IMR-90 (cell line): ENCODE measurements around the gene SLC12A6. TPM values are rescaled to one million over a fixed set of nuclear protein-coding genes. Genes with fewer than 3 reads are reported as not detected.

Source experiments
- ATAC-seq: fragments of 200-7000 bp; cut with Tn5 transposase; 2 replicates; pipeline ENCODE4 v1.9.1; 2020; ENCODE audit warnings: low read depth, mild to moderate bottlenecking, moderate library complexity
- BruUV-seq: library from RNA; stranded (reverse); fragments of 400-500 nt; replicated peaks from 2 replicates; lab custom pipeline; 2021; lab: Mats Ljungman, UMichigan
- CTCF ChIA-PET: fragments of 300-600 bp; formaldehyde crosslinking; extraction: SDS; loops from one replicate; lab custom pipeline; 2021; ENCODE audit warnings: antibody characterized with exemption; lab: Yijun Ruan, JAX
- POLR2A ChIA-PET: fragments of 300-600 bp; sonication (Branson Sonifier 250); formaldehyde crosslinking; loops from one replicate; lab custom pipeline; 2022; ENCODE audit warnings: antibody characterized with exemption; ENCODE audit not compliant: unreplicated experiment; lab: Charles Lee
- DNase-seq: peaks from one replicate; pipeline ENCODE4 v3.0.0; 2013
- H2AFZ ChIP-seq: replicated peaks from 2 replicates; pipeline ENCODE3; 2013; ENCODE audit warnings: low read length, mild to moderate bottlenecking; ENCODE audit not compliant: poor library complexity
- H2AK5ac ChIP-seq: 2 replicates; pipeline ENCODE4 v1.6.1; 2013; ENCODE audit warnings: low read depth, low read length, inconsistent platforms
- H2AK9ac ChIP-seq: replicated peaks from 2 replicates; pipeline ENCODE3; 2013; ENCODE audit warnings: mild to moderate bottlenecking, low read depth, low read length, moderate library complexity; ENCODE audit not compliant: poor library complexity
- H2BK120ac ChIP-seq: 2 replicates; pipeline ENCODE4 v1.6.1; 2013; ENCODE audit warnings: low read depth, low read length, inconsistent platforms
- H2BK15ac ChIP-seq: 3 replicates; pipeline ENCODE4 v1.6.1; 2013; ENCODE audit warnings: low read depth, low read length, inconsistent platforms
- H2BK20ac ChIP-seq: 2 replicates; pipeline ENCODE4 v1.6.1; 2013; ENCODE audit warnings: low read depth, mild to moderate bottlenecking, inconsistent platforms, low read length, moderate library complexity
- H2BK5ac ChIP-seq: 2 replicates; pipeline ENCODE4 v1.6.1; 2013; ENCODE audit warnings: mild to moderate bottlenecking, low read depth, low read length, inconsistent platforms; ENCODE audit not compliant: poor library complexity, severe bottlenecking
- H3K14ac ChIP-seq: replicated peaks from 2 replicates; pipeline ENCODE4 v1.6.1; 2013; ENCODE audit warnings: low read depth, low read length, inconsistent platforms
- H3K18ac ChIP-seq: 2 replicates; pipeline ENCODE4 v1.6.1; 2013; ENCODE audit warnings: low read depth, low read length, control low read depth
- H3K23ac ChIP-seq: 2 replicates; pipeline ENCODE4 v1.6.1; 2013; ENCODE audit warnings: low read depth, low read length, inconsistent platforms
- H3K27ac ChIP-seq: 2 replicates; pipeline ENCODE4 v1.5.1; 2013; ENCODE audit warnings: mild to moderate bottlenecking, control low read depth, low read length; ENCODE audit not compliant: insufficient read depth
- H3K27me3 ChIP-seq: 2 replicates; pipeline ENCODE4 v1.6.1; 2013; ENCODE audit warnings: low read length; ENCODE audit not compliant: control insufficient read depth, insufficient read depth
- H3K36me3 ChIP-seq: 2 replicates; pipeline ENCODE4 v1.6.1; 2013; ENCODE audit warnings: low read length, mixed read lengths; ENCODE audit not compliant: control insufficient read depth, insufficient read depth
- H3K4ac ChIP-seq: 2 replicates; pipeline ENCODE4 v1.6.1; 2013; ENCODE audit warnings: low read depth, low read length, inconsistent platforms
- H3K4me1 ChIP-seq: 2 replicates; pipeline ENCODE4 v1.6.1; 2013; ENCODE audit warnings: low read length, mixed read lengths; ENCODE audit not compliant: control insufficient read depth, insufficient read depth
- H3K4me2 ChIP-seq: 2 replicates; pipeline ENCODE4 v1.6.1; 2013; ENCODE audit warnings: low read depth, mild to moderate bottlenecking, control low read depth, low read length, moderate library complexity
- H3K4me3 ChIP-seq: 2 replicates; pipeline ENCODE4 v1.5.1; 2013; ENCODE audit warnings: low read depth, mild to moderate bottlenecking, control low read depth, low read length, moderate library complexity; ENCODE audit not compliant: insufficient read depth
- H3K56ac ChIP-seq: 2 replicates; pipeline ENCODE4 v1.6.1; 2013; ENCODE audit warnings: low read length, inconsistent platforms; ENCODE audit not compliant: insufficient read depth; ENCODE audit errors: extremely low read depth
- H3K79me1 ChIP-seq, 2 experiments: 2 replicates each; pipeline ENCODE4 v1.6.1; 2013; ENCODE audit warnings: low read length in 2 of 2, inconsistent platforms in 1 of 2, low read depth in 1 of 2
- H3K9ac ChIP-seq: 2 replicates; pipeline ENCODE4 v1.6.1; 2013; ENCODE audit warnings: low read depth, low read length, control low read depth
- H3K9me1 ChIP-seq: 2 replicates; pipeline ENCODE4 v1.6.1; 2013; ENCODE audit warnings: low read length, inconsistent platforms; ENCODE audit not compliant: insufficient read depth
- H3K9me3 ChIP-seq: 2 replicates; pipeline ENCODE4 v1.6.1; 2013; ENCODE audit warnings: low read length; ENCODE audit not compliant: control insufficient read depth, insufficient read depth
- H4K20me1 ChIP-seq: 2 replicates; pipeline ENCODE4 v1.6.1; 2013; ENCODE audit warnings: low read length, inconsistent platforms; ENCODE audit not compliant: insufficient read depth
- H4K5ac ChIP-seq: 2 replicates; pipeline ENCODE4 v1.6.1; 2013; ENCODE audit warnings: mild to moderate bottlenecking, low read depth, low read length, control low read depth
- H4K8ac ChIP-seq, 2 experiments: 2 replicates each; pipeline ENCODE4 v1.6.1; 2013; ENCODE audit warnings: low read depth in 2 of 2, low read length in 2 of 2, control low read depth in 1 of 2, inconsistent platforms in 1 of 2
- H4K91ac ChIP-seq: 2 replicates; pipeline ENCODE4 v1.6.1; 2013; ENCODE audit warnings: low read depth, low read length, inconsistent platforms; ENCODE audit not compliant: insufficient read depth
- BHLHE40 ChIP-seq: fragments of 150-350 bp; IDR thresholded peaks from 2 replicates; pipeline ENCODE4 v1.6.1; 2016; ENCODE audit warnings: mild to moderate bottlenecking, low read depth, low read length
- CEBPB ChIP-seq: IDR thresholded peaks from 2 replicates; pipeline ENCODE4 v1.6.1; 2012; ENCODE audit warnings: low read depth, low read length, improper control_type of control experiment
- CHD1 ChIP-seq: IDR thresholded peaks from 2 replicates; pipeline ENCODE4 v1.6.1; 2012; ENCODE audit warnings: low read depth, low read length, improper control_type of control experiment
- CTCF ChIP-seq: conservative IDR thresholded peaks from 2 replicates; pipeline ENCODE4 v1.5.1; 2012; ENCODE audit warnings: mild to moderate bottlenecking, low read depth, low read length, improper control_type of control experiment
- ELK1 ChIP-seq: fragments of 150-350 bp; IDR thresholded peaks from 2 replicates; pipeline ENCODE4 v1.6.1; 2016; ENCODE audit warnings: low read depth, mild to moderate bottlenecking, low read length, moderate library complexity, borderline replicate concordance
- FOS ChIP-seq: fragments of 150-350 bp; IDR thresholded peaks from 2 replicates; pipeline ENCODE4 v1.6.1; 2016; ENCODE audit warnings: low read depth, low read length
- MAFK ChIP-seq: IDR thresholded peaks from 2 replicates; pipeline ENCODE4 v1.6.1; 2012; ENCODE audit warnings: low read depth, low read length, improper control_type of control experiment
- MAZ ChIP-seq: IDR thresholded peaks from 2 replicates; pipeline ENCODE4 v1.6.1; 2012; ENCODE audit warnings: low read depth, mild to moderate bottlenecking, low read length, improper control_type of control experiment, moderate library complexity, borderline replicate concordance
- MXI1 ChIP-seq: IDR thresholded peaks from 2 replicates; pipeline ENCODE4 v1.6.1; 2012; ENCODE audit warnings: low read depth, mild to moderate bottlenecking, low read length, moderate library complexity, borderline replicate concordance
- NFE2L2 ChIP-seq: fragments of 150-350 bp; IDR thresholded peaks from 2 replicates; pipeline ENCODE4 v1.6.1; 2016; ENCODE audit warnings: low read depth, mild to moderate bottlenecking, low read length
- POLR2A ChIP-seq: IDR thresholded peaks from 2 replicates; pipeline ENCODE4 v1.6.1; 2012; ENCODE audit warnings: mild to moderate bottlenecking, low read depth, low read length
- RAD21 ChIP-seq: IDR thresholded peaks from 2 replicates; pipeline ENCODE4 v1.6.1; 2012; ENCODE audit warnings: low read length, improper control_type of control experiment
- RCOR1 ChIP-seq: IDR thresholded peaks from 2 replicates; pipeline ENCODE4 v1.6.1; 2012; ENCODE audit warnings: mild to moderate bottlenecking, low read length, improper control_type of control experiment; ENCODE audit not compliant: insufficient replicate concordance
- RFX5 ChIP-seq: IDR thresholded peaks from 2 replicates; pipeline ENCODE4 v1.8.0; 2012; ENCODE audit warnings: low read depth, mild to moderate bottlenecking, low read length, moderate library complexity
- SMC3 ChIP-seq: fragments of 150-350 bp; IDR thresholded peaks from 2 replicates; pipeline ENCODE4 v1.6.1; 2016; ENCODE audit warnings: low read depth, mild to moderate bottlenecking, antibody characterized with exemption, low read length, moderate library complexity
- USF2 ChIP-seq: fragments of 150-350 bp; IDR thresholded peaks from 2 replicates; pipeline ENCODE4 v1.6.1; 2017; ENCODE audit warnings: mild to moderate bottlenecking, antibody characterized with exemption, low read length, low read depth
- WGBS, 2 experiments: methylation state at CpG; one replicate each; pipeline versions ENCODE4 v1.1.5 to v1.1.7; 2013; ENCODE audit warnings: missing lambda C conversion rate in 2 of 2; ENCODE audit not compliant: insufficient read length in 1 of 2; ENCODE audit errors: extremely low coverage in 2 of 2; 5-methylcytosine and 5-hydroxymethylcytosine counted together
- dilution Hi-C: fragments of 300-500 bp; cut with HindIII; formaldehyde crosslinking; loops from one replicate; pipeline ENCODE4 v1.14.3; 2018; ENCODE audit warnings: low sequenced_read_pairs; ENCODE audit not compliant: unreplicated experiment
- in situ Hi-C: fragments of 300-500 bp; cut with MboI; formaldehyde crosslinking; loops from 3 replicates; pipeline ENCODE4 v1.14.3; 2019; ENCODE audit warnings: low sequenced_read_pairs, inconsistent platforms, mixed read lengths
- intact Hi-C: fragments of 100-400 bp; cut with micrococcal nuclease; formaldehyde crosslinking; loops from 2 replicates; pipeline ENCODE4 v1.10.0; 2022
- polyA plus RNA-seq, 3 experiments: library from polyadenylated mRNA; depleted of rRNA; stranded (reverse); fragments of >200 nt; gene quantifications; 2 replicates each; pipeline ENCODE4 v1.2.3, GENCODE V29; 2012; ENCODE audit warnings: low replicate concordance in 1 of 3
- total RNA-seq: library from RNA; depleted of rRNA; stranded (reverse); fragments of >200 nt; gene quantifications from 2 replicates; pipeline ENCODE4 v1.2.3, GENCODE V29; 2012

SLC12A6 gene
- total and polyA plus RNA-seq, 2 of the 4 experiments (the other 2 are of a cell fraction): 7.7 to 10.2 TPM

GRCh38 chr15:34358948-34359347, 21.4 kb upstream of the SLC12A6 start:
- WGBS, 2 experiments: 80% methylated on average over 1 of the region's 4 CpGs; no CpG with 5 or more reads in 1 of the 2 experiments

More at GRCh38 chr15:34358948-34359347, 21.4 kb upstream of the SLC12A6 start:
- Histone ChIP-seq H2AK5ac (no peak overlapping the region), H2AK9ac (no peak overlapping the region), H3K4me3 (no peak overlapping the region), H2BK5ac (no peak overlapping the region), H3K27me3 (no peaks in the 10 kb centered on the region), H3K79me1 (0 out of 4 replicates have a peak, but pooled peaks cover 2 to 6% of the 10 kb centered on the region in 2 experiments), H3K9me3 (no peaks in the 10 kb centered on the region), H3K23ac (no peak overlapping the region), H2BK120ac (no peak overlapping the region), H2BK20ac (no peak overlapping the region), H4K8ac (no peak overlapping the region), H3K56ac (no peak overlapping the region), H4K91ac (no peak overlapping the region), H3K4me1 (no peaks in the 10 kb centered on the region), H4K5ac (no peak overlapping the region), H2BK15ac (no peak overlapping the region), H3K27ac (no peak overlapping the region), H2AFZ (no peak overlapping the region), H3K14ac (no peak overlapping the region), H4K20me1 (no peaks in the 10 kb centered on the region), H3K4me2 (no peak overlapping the region), H3K9ac (no peak overlapping the region), H3K18ac (no peak overlapping the region), H3K9me1 (no peaks in the 10 kb centered on the region), H3K36me3 (peaks cover 35% of the 10 kb centered on the region), H3K4ac (no peak overlapping the region)
- DNase-seq (no peak), ATAC-seq (no peak)
- ChIA-PET CTCF (interaction anchor here (1.1 to 1.2 kb wide), 2 partner anchors 8 to 23 kb away, joined by 3 to 4 read pairs; partner anchors contain the start of gene LPCAT4), POLR2A (no interaction called here)
- dilution Hi-C loops: no loop called here
- TF ChIP-seq SMC3: no peak
- no peak for TF ChIP-seq FOS
- TF ChIP-seq ELK1: no peak
- no peak for TF ChIP-seq RCOR1
- TF ChIP-seq NFE2L2: no peak
- TF ChIP-seq BHLHE40: no peak
- TF ChIP-seq POLR2A: no peak
- TF ChIP-seq USF2: no peak
- no peak for TF ChIP-seq MAFK
- TF ChIP-seq MAZ: no peak
- TF ChIP-seq RFX5: no peak
- TF ChIP-seq RAD21: no peak
- no peak for TF ChIP-seq CTCF
- TF ChIP-seq CHD1: no peak
- no peak for TF ChIP-seq MXI1
- no peak for TF ChIP-seq CEBPB
- in situ Hi-C loops: no loop called here
- intact Hi-C loops: loop anchor here (5.0 kb wide), 1 partner anchor 223 kb away; the partner anchor contains the start of gene GOLGA8B
- no TSS peak for BruUV-seq
